PC-9 (cell line): Measurements from ENCODE around the gene VAPA. TPM values are rescaled to one million over a fixed set of nuclear protein-coding genes. Genes with fewer than 3 reads are reported as not detected.

Experiments used
- BruUV-seq: library from RNA; stranded (reverse); fragments of 400-500 nt; replicated peaks from 2 replicates; lab custom pipeline; 2021; lab: Mats Ljungman, UMichigan
- CTCF ChIA-PET: fragments of 300-600 bp; sonication (Branson Sonifier 250); formaldehyde crosslinking; loops from one replicate; lab custom pipeline; 2022; ENCODE audit warnings: antibody characterized with exemption; lab: Charles Lee
- POLR2A ChIA-PET: fragments of 300-600 bp; sonication (Branson Sonifier 250); formaldehyde crosslinking; loops from one replicate; lab custom pipeline; 2022; ENCODE audit warnings: antibody characterized with exemption; ENCODE audit not compliant: unreplicated experiment; lab: Charles Lee
- DNase-seq, 2 experiments: peaks; one replicate each; pipeline versions ENCODE4 v3.0.0 to v3.0.0-alpha.2; 2015 to 2022; ENCODE audit warnings: mixed read lengths in 1 of 2
- H2AFZ ChIP-seq: fragments of 200-600 bp; sonication (generic); 2 replicates; pipeline ENCODE4 v1.8.1; 2017; ENCODE audit warnings: antibody characterized with exemption
- H3F3A ChIP-seq: fragments of 200-600 bp; sonication (generic); 2 replicates; pipeline ENCODE4 v1.8.1; 2017; ENCODE audit warnings: antibody characterized with exemption, mild to moderate bottlenecking, low read depth; ENCODE audit not compliant: insufficient read depth
- H3K27ac ChIP-seq: fragments of 200-600 bp; sonication (generic); 2 replicates; pipeline ENCODE4 v1.6.1; 2016; ENCODE audit warnings: mixed run types
- H3K27me3 ChIP-seq: fragments of 200-600 bp; sonication (generic); 2 replicates; pipeline ENCODE4 v1.6.1; 2016; ENCODE audit warnings: low read depth, mixed run types; ENCODE audit not compliant: insufficient read depth
- H3K36me3 ChIP-seq: fragments of 200-600 bp; sonication (generic); 2 replicates; pipeline ENCODE4 v1.6.1; 2016; ENCODE audit warnings: low read depth, mixed run types
- H3K4me1 ChIP-seq: fragments of 200-600 bp; sonication (generic); replicated peaks from 2 replicates; pipeline ENCODE4 v1.6.1; 2016; ENCODE audit warnings: mixed run types; ENCODE audit not compliant: insufficient read depth
- H3K4me2 ChIP-seq: fragments of 200-600 bp; sonication (generic); 2 replicates; pipeline ENCODE4 v1.6.1; 2017; ENCODE audit warnings: mixed run types
- H3K4me3 ChIP-seq: fragments of 200-600 bp; sonication (generic); 2 replicates; pipeline ENCODE4 v1.6.1; 2016; ENCODE audit warnings: mixed run types
- H3K79me2 ChIP-seq: fragments of 200-600 bp; sonication (generic); 2 replicates; pipeline ENCODE4 v1.6.1; 2017; ENCODE audit warnings: low read depth, mixed run types
- H3K9me2 ChIP-seq: fragments of 200-600 bp; sonication (generic); 2 replicates; pipeline ENCODE4 v1.8.1; 2017; ENCODE audit warnings: mild to moderate bottlenecking; ENCODE audit not compliant: insufficient read depth
- H3K9me3 ChIP-seq: fragments of 200-600 bp; sonication (generic); 2 replicates; pipeline ENCODE4 v1.8.1; 2016; ENCODE audit warnings: low read depth; ENCODE audit not compliant: insufficient read depth
- H4K20me1 ChIP-seq: fragments of 200-600 bp; sonication (generic); 2 replicates; pipeline ENCODE4 v1.8.1; 2017; ENCODE audit not compliant: insufficient read depth
- CTCF ChIP-seq: fragments of 200-600 bp; sonication (generic); conservative IDR thresholded peaks from 2 replicates; pipeline ENCODE4 v1.6.1; 2017; ENCODE audit warnings: mixed run types, antibody characterized with exemption, mild to moderate bottlenecking, moderate library complexity
- EZH2 ChIP-seq: fragments of 200-600 bp; sonication (generic); IDR thresholded peaks from 2 replicates; pipeline ENCODE4 v1.8.0; 2017; ENCODE audit warnings: antibody characterized with exemption, low read depth
- intact Hi-C: fragments of 100-400 bp; cut with micrococcal nuclease; formaldehyde crosslinking; loops from one replicate; pipeline ENCODE4 v1.10.0; 2022; ENCODE audit not compliant: unreplicated experiment
- total RNA-seq: library from RNA; stranded (reverse); gene quantifications from 2 replicates; pipeline ENCODE4 v1.2.3, GENCODE V29; 2021

Gene VAPA
- total RNA-seq, 1 experiment from 2014 or later = 340 TPM

GRCh38 chr18:9944805-9945204 lies 31.0 kb downstream of the VAPA start:
- Histone ChIP-seq H3K79me2 (peaks cover 86% of the 10 kb centered on the region), H3K9me3 (no peaks in the 10 kb centered on the region), H3K36me3 (peaks cover 52% of the 10 kb centered on the region), H3K9me2 (no peaks in the 10 kb centered on the region), H3K27ac (no peak overlapping the region), H2AFZ (no peak overlapping the region), H3K4me1 (no peaks in the 10 kb centered on the region), H3K4me2 (no peak overlapping the region), H3K27me3 (no peaks in the 10 kb centered on the region), H4K20me1 (0 out of 2 replicates have a peak, but pooled peaks cover 3% of the 10 kb centered on the region), H3K4me3 (no peak overlapping the region), H3F3A (peaks cover 57% of the 10 kb centered on the region)
- TF ChIP-seq EZH2 (no peak), CTCF (no peak)
- CTCF ChIA-PET = no interaction called here
- intact Hi-C loops = no loop called here
- POLR2A ChIA-PET = no interaction called here
- BruUV-seq = no TSS peak
- DNase-seq = no peak

- Histone ChIP-seq H3K27me3 (no peaks in the 10 kb centered on the region), H2AFZ (no peak overlapping the region), H3K4me2 (no peak overlapping the region), H3K4me3 (no peak overlapping the region), H3K79me2 (peaks cover 86% of the 10 kb centered on the region), H3K27ac (no peak overlapping the region), H3K9me2 (no peaks in the 10 kb centered on the region), H4K20me1 (0 out of 2 replicates have a peak, but pooled peaks cover 6% of the 10 kb centered on the region), H3K36me3 (peaks cover 47% of the 10 kb centered on the region), H3K4me1 (no peaks in the 10 kb centered on the region; the same call in 1 of the 2 replicates), H3K9me3 (no peaks in the 10 kb centered on the region), H3F3A (peaks cover 52% of the 10 kb centered on the region)
- intact Hi-C loops = no loop called here
- TF ChIP-seq EZH2 = no peak
- no TSS peak for BruUV-seq
- DNase-seq = no peak
- POLR2A ChIA-PET = no interaction called here
- CTCF ChIA-PET = no interaction called here
Measured at GRCh38 chr18:9946831-9947230, 33.0 kb downstream of the VAPA start.

GRCh38 chr18:9947248-9947647 lies 33.4 kb downstream of the VAPA start:
- H3K4me2 ChIP-seq = no peak overlapping the region
- peaks cover 52% of the 10 kb centered on the region for H3F3A ChIP-seq
- ChIA-PET POLR2A (no interaction called here), CTCF (no interaction called here)
- no peaks in the 10 kb centered on the region for H3K9me3 ChIP-seq
- H3K27ac ChIP-seq = no peak overlapping the region
- H3K36me3 ChIP-seq = peaks cover 48% of the 10 kb centered on the region
- 0 out of 2 replicates have a peak, but pooled peaks cover 11% of the 10 kb centered on the region for H4K20me1 ChIP-seq
- H3K9me2 ChIP-seq = no peaks in the 10 kb centered on the region
- no TSS peak for BruUV-seq
- intact Hi-C loops = no loop called here
- no peak for DNase-seq
- TF ChIP-seq CTCF = no peak
- peaks cover 85% of the 10 kb centered on the region for H3K79me2 ChIP-seq
- H3K27me3 ChIP-seq = no peaks in the 10 kb centered on the region
- H3K4me1 ChIP-seq = no peaks in the 10 kb centered on the region; the same call in 1 of the 2 replicates
- H2AFZ ChIP-seq = no peak overlapping the region
- no peak overlapping the region for H3K4me3 ChIP-seq

- Histone ChIP-seq H3K36me3 (peaks cover 62% of the 10 kb centered on the region), H3F3A (peaks cover 65% of the 10 kb centered on the region), H3K4me3 (no peak overlapping the region), H3K9me2 (no peaks in the 10 kb centered on the region), H2AFZ (no peak overlapping the region), H3K27ac (no peak overlapping the region), H3K4me2 (no peak overlapping the region), H3K9me3 (no peaks in the 10 kb centered on the region), H3K79me2 (peaks cover 87% of the 10 kb centered on the region), H3K4me1 (no peaks in the 10 kb centered on the region; the same call in 1 of the 2 replicates), H3K27me3 (no peaks in the 10 kb centered on the region), H4K20me1 (peaks cover 20% of the 10 kb centered on the region; the same call in 1 of the 2 replicates)
- ChIA-PET CTCF (no interaction called here), POLR2A (interaction anchor here (0.6 kb wide), 1 partner anchor 124 kb away, joined by 4 read pairs; no protein-coding TSS in a partner anchor)
- intact Hi-C loops = no loop called here
- TF ChIP-seq EZH2 (no peak), CTCF (no peak)
- no peak for DNase-seq
- no TSS peak for BruUV-seq
Measured at GRCh38 chr18:9949315-9949714, 35.5 kb downstream of the VAPA start.
